H9 (cell line): Measurements from ENCODE around the gene COMP. TPM values are rescaled to one million over a fixed set of nuclear protein-coding genes. Genes with fewer than 3 reads are reported as not detected.
A peak's percentile ranks its signal among the peaks of the same experiment; 100 is the strongest.

Source experiments
- DNase-seq: peaks from one replicate; pipeline ENCODE4 v3.0.0-alpha.2; 2017
- H2AFZ ChIP-seq: one replicate; pipeline ENCODE4 v1.6.1; 2013; ENCODE audit warnings: mild to moderate bottlenecking, low read length, control low read depth, moderate library complexity
- H2AK5ac ChIP-seq: 2 replicates; pipeline ENCODE4 v1.6.1; 2013; ENCODE audit warnings: low read length, control low read depth, mixed read lengths; ENCODE audit not compliant: insufficient read length
- H2BK120ac ChIP-seq: one replicate; pipeline ENCODE4 v1.6.1; 2013; ENCODE audit warnings: low read depth, mild to moderate bottlenecking, low read length, control low read depth, inconsistent platforms; ENCODE audit not compliant: poor library complexity, severe bottlenecking
- H2BK12ac ChIP-seq: 2 replicates; pipeline ENCODE4 v1.6.1; 2013; ENCODE audit warnings: low read length, control low read depth, mixed read lengths, low read depth; ENCODE audit not compliant: insufficient read length
- H2BK15ac ChIP-seq: 2 replicates; pipeline ENCODE4 v1.6.1; 2013; ENCODE audit warnings: low read depth, low read length, control low read depth
- H2BK20ac ChIP-seq: one replicate; pipeline ENCODE4 v1.6.1; 2013; ENCODE audit warnings: low read depth, mild to moderate bottlenecking, low read length, control low read depth, inconsistent platforms; ENCODE audit not compliant: poor library complexity, severe bottlenecking
- H2BK5ac ChIP-seq: 2 replicates; pipeline ENCODE4 v1.6.1; 2013; ENCODE audit warnings: low read length, control low read depth, mixed read lengths; ENCODE audit not compliant: insufficient read length
- H3K14ac ChIP-seq: 2 replicates; pipeline ENCODE4 v1.6.1; 2013; ENCODE audit warnings: low read length, control low read depth; ENCODE audit not compliant: insufficient read depth
- H3K18ac ChIP-seq: 2 replicates; pipeline ENCODE4 v1.6.1; 2013; ENCODE audit warnings: low read depth, mild to moderate bottlenecking, mixed read lengths, low read length, control low read depth; ENCODE audit not compliant: insufficient read length
- H3K23ac ChIP-seq: 2 replicates; pipeline ENCODE4 v1.6.1; 2013; ENCODE audit warnings: low read length, control low read depth, mixed read lengths, low read depth; ENCODE audit not compliant: insufficient read length
- H3K23me2 ChIP-seq: 2 replicates; pipeline ENCODE4 v1.6.1; 2013; ENCODE audit warnings: low read depth, mild to moderate bottlenecking, mixed read lengths, low read length, control low read depth; ENCODE audit not compliant: insufficient read length, poor library complexity, severe bottlenecking
- H3K27ac ChIP-seq: 2 replicates; pipeline ENCODE4 v1.5.1; 2013; ENCODE audit warnings: low read length, control low read depth, mixed read lengths, low read depth; ENCODE audit not compliant: insufficient read length
- H3K27me3 ChIP-seq: 2 replicates; pipeline ENCODE4 v1.6.1; 2013; ENCODE audit warnings: low read length, control low read depth, inconsistent platforms; ENCODE audit not compliant: insufficient read depth
- H3K4ac ChIP-seq: 2 replicates; pipeline ENCODE4 v1.6.1; 2013; ENCODE audit warnings: low read depth, mild to moderate bottlenecking, control low read depth, inconsistent platforms, low read length, moderate library complexity
- H3K4me1 ChIP-seq: 2 replicates; pipeline ENCODE4 v1.6.1; 2013; ENCODE audit warnings: low read length, control low read depth, inconsistent platforms; ENCODE audit not compliant: insufficient read depth
- H3K4me2 ChIP-seq: 2 replicates; pipeline ENCODE4 v1.6.1; 2013; ENCODE audit warnings: low read length, control low read depth, mixed read lengths; ENCODE audit not compliant: insufficient read length, insufficient read depth
- H3K56ac ChIP-seq: 2 replicates; pipeline ENCODE4 v1.6.1; 2013; ENCODE audit warnings: low read depth, mild to moderate bottlenecking, mixed read lengths, low read length, control low read depth; ENCODE audit not compliant: insufficient read length
- H3K79me1 ChIP-seq: 2 replicates; pipeline ENCODE4 v1.6.1; 2013; ENCODE audit warnings: low read depth, mild to moderate bottlenecking, moderate library complexity, low read length, control low read depth, inconsistent platforms; ENCODE audit not compliant: insufficient read depth, poor library complexity, severe bottlenecking
- H3K79me2 ChIP-seq: 2 replicates; pipeline ENCODE4 v1.6.1; 2013; ENCODE audit warnings: low read length, control low read depth, inconsistent platforms; ENCODE audit not compliant: insufficient read depth
- H3K9ac ChIP-seq: 2 replicates; pipeline ENCODE4 v1.6.1; 2013; ENCODE audit warnings: low read length, control low read depth, mixed read lengths; ENCODE audit not compliant: insufficient read length; ENCODE audit errors: extremely low read depth
- H3K9me3 ChIP-seq: one replicate; pipeline ENCODE4 v1.6.1; 2013; ENCODE audit warnings: low read depth, low read length, inconsistent platforms; ENCODE audit not compliant: control insufficient read depth
- H3T11ph ChIP-seq: one replicate; pipeline ENCODE4 v1.6.1; 2013; ENCODE audit warnings: mild to moderate bottlenecking, low read length, control low read depth, inconsistent platforms
- H4K20me1 ChIP-seq: one replicate; pipeline ENCODE4 v1.6.1; 2013; ENCODE audit not compliant: control insufficient read depth, insufficient read length, insufficient read depth
- H4K5ac ChIP-seq: 2 replicates; pipeline ENCODE4 v1.6.1; 2013; ENCODE audit warnings: low read depth, mild to moderate bottlenecking, mixed read lengths, low read length, control low read depth; ENCODE audit not compliant: insufficient read length
- H4K8ac ChIP-seq: replicated peaks from 2 replicates; pipeline ENCODE4 v1.6.1; 2013; ENCODE audit warnings: low read length, control low read depth, mixed read lengths, low read depth; ENCODE audit not compliant: insufficient read length
- H4K91ac ChIP-seq: 2 replicates; pipeline ENCODE4 v1.6.1; 2013; ENCODE audit warnings: low read depth, mild to moderate bottlenecking, moderate library complexity, mixed read lengths, low read length, control low read depth; ENCODE audit not compliant: insufficient read length
- H3K27ac Mint-ChIP-seq, 3 experiments: 2 replicates in 2 of 3; 3 replicates in 1 of 3; pipeline ENCODE4 v1.8.0; 2020 to 2021; ENCODE audit warnings: mixed read lengths in 3 of 3, mild to moderate bottlenecking in 1 of 3, moderate library complexity in 1 of 3
- H3K27me3 Mint-ChIP-seq: 2 replicates; pipeline ENCODE4 v1.8.0; 2021; ENCODE audit warnings: low read depth, mild to moderate bottlenecking, moderate library complexity, mixed read lengths
- H3K36me3 Mint-ChIP-seq, 3 experiments: 2 replicates in 2 of 3; 3 replicates in 1 of 3; pipeline ENCODE4 v1.8.0; 2020 to 2021; ENCODE audit warnings: low read depth in 3 of 3, mixed read lengths in 3 of 3; ENCODE audit not compliant: insufficient read depth in 1 of 3
- H3K4me1 Mint-ChIP-seq, 2 experiments: 2 replicates each; pipeline ENCODE4 v1.8.0; 2020; ENCODE audit warnings: mixed read lengths in 2 of 2
- H3K4me3 Mint-ChIP-seq, 2 experiments: 2 replicates in 1 of 2; 3 replicates in 1 of 2; pipeline ENCODE4 v1.8.0; 2020 to 2021; ENCODE audit warnings: mild to moderate bottlenecking in 2 of 2, mixed read lengths in 2 of 2, moderate library complexity in 1 of 2
- H3K9me3 Mint-ChIP-seq, 2 experiments: 2 replicates in 1 of 2; 3 replicates in 1 of 2; pipeline ENCODE4 v1.8.0; 2020; ENCODE audit warnings: mild to moderate bottlenecking in 2 of 2, mixed read lengths in 2 of 2, moderate library complexity in 1 of 2
- WGBS: extraction: QIAGEN DNeasy Blood & Tissue Kit; methylation state at CpG from one replicate; pipeline ENCODE4 v1.1.7; 2013; ENCODE audit warnings: missing lambda C conversion rate, low lambda C conversion rate, mixed read lengths; ENCODE audit not compliant: insufficient read length; ENCODE audit errors: extremely low coverage; 5-methylcytosine and 5-hydroxymethylcytosine counted together
- total RNA-seq: library from RNA; stranded (reverse); gene quantifications from 2 replicates; pipeline ENCODE4 v1.2.1, GENCODE V29; 2021
- TF ChIP-seq, protein P1 (sequence below): fragments of 200-600 bp; sonication (generic); conservative IDR thresholded peaks from 3 replicates; pipeline ENCODE4 v1.8.0; 2021; ENCODE audit warnings: antibody characterized with exemption, mild to moderate bottlenecking

Gene COMP
- total RNA-seq, 1 experiment from 2014 or later: 0.15 TPM

DNA sequence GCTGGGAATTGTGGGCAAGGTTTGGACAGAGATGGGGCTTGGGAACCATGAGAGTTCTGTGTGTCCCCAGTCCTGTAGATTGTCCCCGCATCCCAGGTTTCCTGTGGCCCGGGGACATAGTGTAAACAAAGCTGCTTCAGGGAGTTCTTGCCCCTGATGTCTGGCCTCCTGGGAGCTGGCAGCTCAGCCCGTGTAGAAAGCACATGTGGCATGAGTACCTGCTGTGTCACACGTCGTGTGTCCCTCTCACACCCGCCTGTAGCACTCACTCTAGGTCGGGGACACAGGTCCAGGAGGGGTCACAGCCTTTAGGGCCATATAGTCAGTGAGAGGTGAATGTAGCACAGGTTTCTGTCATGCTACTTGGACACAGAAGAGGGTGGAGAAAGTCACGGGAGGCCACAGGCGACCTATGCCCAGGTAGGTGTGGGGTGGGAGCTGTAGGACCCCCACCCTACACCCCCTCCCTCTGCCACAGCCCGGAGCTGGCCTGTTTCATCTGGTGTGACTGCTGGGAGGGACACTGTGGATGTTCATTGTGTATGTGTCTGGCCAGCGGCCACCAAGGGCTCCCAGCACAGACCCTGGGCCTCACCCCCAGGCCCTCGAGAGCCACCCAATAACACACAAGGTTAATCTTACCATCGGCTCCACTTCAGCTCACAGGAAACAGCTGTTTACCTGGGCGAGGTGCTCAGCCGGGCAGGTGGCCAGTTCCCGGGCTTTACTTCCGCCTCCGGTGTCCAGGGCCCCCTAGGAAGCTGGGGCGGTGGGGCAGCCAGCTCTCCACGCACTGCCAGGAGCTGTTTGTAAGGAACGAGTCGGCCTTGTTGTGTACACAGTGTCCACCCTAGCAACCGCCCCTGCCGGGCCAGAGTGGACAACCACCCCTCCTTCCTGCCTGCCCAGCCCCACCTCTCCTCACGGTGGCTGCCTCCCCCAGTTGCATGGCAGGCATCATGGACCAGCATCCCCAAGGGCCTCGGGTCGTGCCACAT, 49.7 kb downstream of the COMP start:
- no CpG with 5 or more reads among the region's 27 CpGs for WGBS
- H2BK20ac ChIP-seq: no peak overlapping the region
- H2AK5ac ChIP-seq: no peak overlapping the region
- no peak overlapping the region for H3K18ac ChIP-seq
- Mint-ChIP-seq H3K36me3 (no peaks in the 10 kb centered on the region), H3K27me3 (no peaks in the 10 kb centered on the region; the same call in 1 of the 2 replicates), H3K27ac (no peak overlapping the region), H3K4me1 (peaks cover 5 to 7% of the 10 kb centered on the region in 2 experiments), H3K9me3 (no peaks in the 10 kb centered on the region), H3K4me3 (no peak overlapping the region)
- H3K4me1 ChIP-seq: no peaks in the 10 kb centered on the region
- H2BK12ac ChIP-seq: no peak overlapping the region
- no peak overlapping the region for H3K4ac ChIP-seq
- H4K5ac ChIP-seq: no peak overlapping the region
- H3K79me1 ChIP-seq: no peaks in the 10 kb centered on the region
- no peak overlapping the region for H3K23ac ChIP-seq
- H2AFZ ChIP-seq: no peak overlapping the region
- H3K9me3 ChIP-seq: no peaks in the 10 kb centered on the region
- no peaks in the 10 kb centered on the region for H3K23me2 ChIP-seq
- no peaks in the 10 kb centered on the region for H3K79me2 ChIP-seq
- no peak overlapping the region for H3K27ac ChIP-seq
- no peak overlapping the region for H3K4me2 ChIP-seq
- TF ChIP-seq, protein P1, sequence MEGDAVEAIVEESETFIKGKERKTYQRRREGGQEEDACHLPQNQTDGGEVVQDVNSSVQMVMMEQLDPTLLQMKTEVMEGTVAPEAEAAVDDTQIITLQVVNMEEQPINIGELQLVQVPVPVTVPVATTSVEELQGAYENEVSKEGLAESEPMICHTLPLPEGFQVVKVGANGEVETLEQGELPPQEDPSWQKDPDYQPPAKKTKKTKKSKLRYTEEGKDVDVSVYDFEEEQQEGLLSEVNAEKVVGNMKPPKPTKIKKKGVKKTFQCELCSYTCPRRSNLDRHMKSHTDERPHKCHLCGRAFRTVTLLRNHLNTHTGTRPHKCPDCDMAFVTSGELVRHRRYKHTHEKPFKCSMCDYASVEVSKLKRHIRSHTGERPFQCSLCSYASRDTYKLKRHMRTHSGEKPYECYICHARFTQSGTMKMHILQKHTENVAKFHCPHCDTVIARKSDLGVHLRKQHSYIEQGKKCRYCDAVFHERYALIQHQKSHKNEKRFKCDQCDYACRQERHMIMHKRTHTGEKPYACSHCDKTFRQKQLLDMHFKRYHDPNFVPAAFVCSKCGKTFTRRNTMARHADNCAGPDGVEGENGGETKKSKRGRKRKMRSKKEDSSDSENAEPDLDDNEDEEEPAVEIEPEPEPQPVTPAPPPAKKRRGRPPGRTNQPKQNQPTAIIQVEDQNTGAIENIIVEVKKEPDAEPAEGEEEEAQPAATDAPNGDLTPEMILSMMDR: no peak
- no peak overlapping the region for H2BK5ac ChIP-seq
- no peak overlapping the region for H4K8ac ChIP-seq
- H3K56ac ChIP-seq: no peak overlapping the region
- no peak overlapping the region for H3K9ac ChIP-seq
- H3K27me3 ChIP-seq: no peaks in the 10 kb centered on the region
- peak; percentile 26 for DNase-seq
- H3K14ac ChIP-seq: no peak overlapping the region
- H4K91ac ChIP-seq: no peak overlapping the region
- H2BK15ac ChIP-seq: no peak overlapping the region
- no peak overlapping the region for H2BK120ac ChIP-seq
- no peaks in the 10 kb centered on the region for H4K20me1 ChIP-seq
- H3T11ph ChIP-seq: no peak overlapping the region
